Trophoblast cell (in vitro differentiated cells and primary cell): ENCODE measurements around the gene ST3GAL2.
A peak's percentile ranks its signal among the peaks of the same experiment; 100 is the strongest.

Experiments
- DNase-seq, 2 donors: peaks; one replicate each; pipeline ENCODE4 v3.0.0-alpha.2; 2016
- H2AFZ ChIP-seq: 2 replicates; pipeline ENCODE4 v1.6.1; 2013; ENCODE audit warnings: low read length, moderate library complexity, mild to moderate bottlenecking; ENCODE audit not compliant: insufficient read depth, poor library complexity
- H2AK5ac ChIP-seq: 2 replicates; pipeline ENCODE4 v1.6.1; 2013; ENCODE audit warnings: mild to moderate bottlenecking, low read length
- H2BK120ac ChIP-seq: 2 replicates; pipeline ENCODE4 v1.6.1; 2013; ENCODE audit warnings: low read length, mild to moderate bottlenecking, moderate library complexity; ENCODE audit not compliant: insufficient read depth, poor library complexity
- H2BK12ac ChIP-seq: 2 replicates; pipeline ENCODE4 v1.6.1; 2013; ENCODE audit warnings: mild to moderate bottlenecking, low read length, moderate library complexity
- H2BK5ac ChIP-seq: 2 replicates; pipeline ENCODE4 v1.6.1; 2013; ENCODE audit warnings: low read length, low read depth, moderate library complexity, mild to moderate bottlenecking; ENCODE audit not compliant: poor library complexity
- H3K14ac ChIP-seq: 2 replicates; pipeline ENCODE4 v1.6.1; 2013; ENCODE audit warnings: mild to moderate bottlenecking, low read length
- H3K18ac ChIP-seq: 2 replicates; pipeline ENCODE4 v1.6.1; 2013; ENCODE audit warnings: mild to moderate bottlenecking, low read length
- H3K23ac ChIP-seq: 2 replicates; pipeline ENCODE4 v1.6.1; 2013; ENCODE audit warnings: low read length
- H3K27ac ChIP-seq: 2 replicates; pipeline ENCODE4 v1.5.1; 2013; ENCODE audit warnings: low read depth, mild to moderate bottlenecking, inconsistent platforms, low read length, moderate library complexity
- H3K27me3 ChIP-seq: 2 replicates; pipeline ENCODE4 v1.6.1; 2013; ENCODE audit warnings: inconsistent platforms, mild to moderate bottlenecking, low read length, moderate library complexity; ENCODE audit not compliant: insufficient read depth
- H3K36me3 ChIP-seq, 2 experiments: 1 replicate in 1 of 2; 2 replicates in 1 of 2; pipeline ENCODE4 v1.6.1; 2013; ENCODE audit warnings: low read length in 2 of 2, mild to moderate bottlenecking in 2 of 2, moderate library complexity in 1 of 2; ENCODE audit not compliant: insufficient read depth in 2 of 2, control insufficient read depth in 1 of 2
- H3K4ac ChIP-seq: 2 replicates; pipeline ENCODE4 v1.6.1; 2013; ENCODE audit warnings: low read depth, mild to moderate bottlenecking, low read length, moderate library complexity
- H3K4me1 ChIP-seq, 2 experiments: 1 replicate in 1 of 2; 2 replicates in 1 of 2; pipeline ENCODE4 v1.6.1; 2013; ENCODE audit warnings: low read length in 2 of 2, mild to moderate bottlenecking in 2 of 2, moderate library complexity in 1 of 2; ENCODE audit not compliant: insufficient read depth in 2 of 2, control insufficient read depth in 1 of 2
- H3K4me2 ChIP-seq: 2 replicates; pipeline ENCODE4 v1.6.1; 2013; ENCODE audit warnings: inconsistent platforms, mild to moderate bottlenecking, low read length, moderate library complexity
- H3K4me3 ChIP-seq: 2 replicates; pipeline ENCODE4 v1.5.1; 2013; ENCODE audit warnings: mild to moderate bottlenecking, low read depth, low read length, inconsistent platforms
- H3K79me1 ChIP-seq: one replicate; pipeline ENCODE4 v1.6.1; 2013; ENCODE audit warnings: low read length
- H3K79me2 ChIP-seq: 2 replicates; pipeline ENCODE4 v1.6.1; 2013; ENCODE audit warnings: low read length, mild to moderate bottlenecking; ENCODE audit not compliant: control insufficient read depth, insufficient read depth, poor library complexity
- H3K9ac ChIP-seq: 2 replicates; pipeline ENCODE4 v1.6.1; 2013; ENCODE audit warnings: mild to moderate bottlenecking, low read length
- H3K9me3 ChIP-seq: 2 replicates; pipeline ENCODE4 v1.6.1; 2013; ENCODE audit warnings: low read depth, mild to moderate bottlenecking, control low read depth, inconsistent platforms, low read length; ENCODE audit not compliant: insufficient read depth
- H4K12ac ChIP-seq: 2 replicates; pipeline ENCODE4 v1.6.1; 2013; ENCODE audit warnings: low read depth, mild to moderate bottlenecking, low read length, moderate library complexity
- H4K8ac ChIP-seq: 2 replicates; pipeline ENCODE4 v1.6.1; 2013; ENCODE audit warnings: low read depth, mild to moderate bottlenecking, low read length, moderate library complexity
- H4K91ac ChIP-seq: one replicate; pipeline ENCODE4 v1.6.1; 2013; ENCODE audit warnings: low read depth, mild to moderate bottlenecking, low read length, moderate library complexity
- WGBS: extraction: QIAGEN DNeasy Blood & Tissue Kit; methylation state at CpG from one replicate; pipeline ENCODE4 v1.1.7; 2013; ENCODE audit warnings: missing lambda C conversion rate; ENCODE audit not compliant: insufficient read length, insufficient coverage; ENCODE audit errors: extremely low coverage; 5-methylcytosine and 5-hydroxymethylcytosine counted together

The ST3GAL2 gene

DNA sequence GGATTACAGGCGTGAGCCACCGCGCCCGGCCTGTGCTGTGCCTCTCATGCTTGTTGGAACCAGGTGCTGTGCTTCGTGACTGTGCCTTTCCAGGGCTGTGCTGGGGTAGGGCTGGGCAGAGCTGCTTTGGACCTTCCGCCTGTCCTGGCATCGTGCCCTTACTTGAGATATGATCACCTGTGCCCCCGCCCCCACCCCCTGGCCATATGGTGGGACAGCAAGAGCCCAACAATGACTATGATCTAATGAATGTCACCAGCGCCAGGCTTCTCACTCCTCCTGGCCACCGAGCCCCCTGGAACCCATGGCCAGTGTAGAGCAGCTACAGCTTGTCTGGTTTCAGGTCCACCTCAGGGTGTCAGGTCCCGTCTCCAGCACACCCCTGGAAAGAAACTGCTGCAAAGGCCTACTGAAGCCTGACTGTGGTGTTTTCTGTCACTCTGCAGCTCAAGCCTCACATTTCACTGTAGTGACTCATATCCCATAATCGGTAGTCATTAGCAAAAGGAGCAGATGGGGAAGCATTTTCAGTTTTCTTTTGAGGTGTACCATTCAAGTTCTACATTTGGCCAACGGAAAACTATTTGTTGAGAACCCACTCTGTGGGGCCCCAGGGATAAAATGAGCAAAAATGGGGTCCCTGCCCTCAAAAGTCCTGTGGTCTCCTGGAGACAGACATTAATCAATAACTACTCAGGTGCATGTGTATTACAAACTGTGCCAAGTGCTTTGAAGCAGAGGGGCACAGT lies 37.5 kb upstream of the ST3GAL2 start:
- no CpG with 5 or more reads among the region's 13 CpGs for WGBS
- no peak overlapping the region for H3K23ac ChIP-seq

DNA sequence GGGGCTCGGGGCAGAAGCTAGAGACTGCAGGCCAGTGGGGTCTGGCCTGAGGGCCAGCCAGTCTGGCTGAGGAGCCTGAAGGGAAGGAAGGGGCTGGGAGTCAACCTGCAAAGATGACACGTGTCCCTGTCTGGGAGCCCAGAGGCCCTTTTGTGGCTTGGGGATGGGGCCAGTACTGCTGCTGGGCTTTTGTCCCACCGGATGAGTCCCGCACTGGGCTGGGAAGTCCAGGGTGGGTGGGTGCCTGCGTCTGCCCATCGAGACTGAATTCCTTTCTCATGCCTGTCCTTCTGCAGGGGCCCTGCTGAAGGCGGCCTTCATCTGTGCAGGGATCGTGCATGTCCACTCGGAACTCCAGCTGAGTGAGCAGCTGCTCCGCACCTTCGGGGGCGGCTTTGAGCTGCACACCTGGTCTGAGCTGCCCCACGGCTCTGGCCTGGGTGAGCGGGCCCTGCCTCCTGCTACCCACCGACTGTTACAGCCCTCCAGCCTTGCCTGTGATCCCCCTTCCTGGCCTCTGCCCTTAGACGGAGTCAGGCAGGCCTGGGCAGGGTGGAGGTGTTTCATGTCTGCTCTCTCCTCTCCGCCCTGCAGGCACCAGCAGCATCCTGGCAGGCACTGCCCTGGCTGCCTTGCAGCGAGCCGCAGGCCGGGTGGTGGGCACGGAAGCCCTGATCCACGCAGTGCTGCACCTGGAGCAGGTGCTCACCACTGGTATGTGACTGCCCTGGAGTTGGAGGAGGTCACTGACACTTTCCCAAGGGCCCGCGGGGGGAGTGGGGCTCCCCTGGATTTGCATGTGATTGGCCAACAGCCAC lies 36.4 kb upstream of the ST3GAL2 start:
- Histone ChIP-seq H2AFZ (no peak overlapping the region), H2AK5ac (peak overlapping the region; percentile 15), H3K9me3 (no peaks in the 10 kb centered on the region), H3K79me2 (no peaks in the 10 kb centered on the region), H3K27me3 (no peaks in the 10 kb centered on the region), H3K4ac (no peak overlapping the region), H3K18ac (no peak overlapping the region), H4K8ac (no peak overlapping the region), H3K79me1 (no peaks in the 10 kb centered on the region), H2BK12ac (no peak overlapping the region), H2BK5ac (no peak overlapping the region), H3K4me1 (peaks cover 20 to 24% of the 10 kb centered on the region in 2 experiments), H3K36me3 (peaks cover 21% of the 10 kb centered on the region in 2 experiments), H3K14ac (no peak overlapping the region), H4K12ac (no peak overlapping the region), H3K4me3 (no peak overlapping the region), H3K9ac (no peak overlapping the region), H3K27ac (no peak overlapping the region), H2BK120ac (no peak overlapping the region), H3K23ac (no peak overlapping the region), H4K91ac (peak overlapping the region; percentile 21), H3K4me2 (no peak overlapping the region)
- no CpG with 5 or more reads among the region's 24 CpGs for WGBS
- DNase-seq = peak in 1 of 2 donors; percentile 54

More for the DNA sequence above, 37.5 kb upstream of the ST3GAL2 start:
- H3K27ac ChIP-seq = peak overlapping the region; percentile 23
- no peak overlapping the region for H2BK5ac ChIP-seq
- no peak overlapping the region for H2AK5ac ChIP-seq
- no peak overlapping the region for H3K14ac ChIP-seq
- peak in 1 of 2 donors; percentile 42 for DNase-seq
- no peak overlapping the region for H4K91ac ChIP-seq
- H3K36me3 ChIP-seq = peaks cover 33% of the 10 kb centered on the region in 2 experiments
- no peak overlapping the region for H2BK12ac ChIP-seq
- H4K8ac ChIP-seq = no peak overlapping the region
- H3K79me1 ChIP-seq = no peaks in the 10 kb centered on the region
- H4K12ac ChIP-seq = no peak overlapping the region
- no peak overlapping the region for H3K9ac ChIP-seq
- no peak overlapping the region for H2BK120ac ChIP-seq
- peaks cover 1% of the 10 kb centered on the region for H3K9me3 ChIP-seq
- no peak overlapping the region for H3K4ac ChIP-seq
- H3K4me3 ChIP-seq = no peak overlapping the region
- H3K4me1 ChIP-seq = peaks cover 20 to 21% of the 10 kb centered on the region in 2 experiments
- H3K79me2 ChIP-seq = no peaks in the 10 kb centered on the region
- H3K27me3 ChIP-seq = no peaks in the 10 kb centered on the region
- peak overlapping the region; percentile 27 for H3K4me2 ChIP-seq
- no peak overlapping the region for H3K18ac ChIP-seq
- no peak overlapping the region for H2AFZ ChIP-seq

DNA sequence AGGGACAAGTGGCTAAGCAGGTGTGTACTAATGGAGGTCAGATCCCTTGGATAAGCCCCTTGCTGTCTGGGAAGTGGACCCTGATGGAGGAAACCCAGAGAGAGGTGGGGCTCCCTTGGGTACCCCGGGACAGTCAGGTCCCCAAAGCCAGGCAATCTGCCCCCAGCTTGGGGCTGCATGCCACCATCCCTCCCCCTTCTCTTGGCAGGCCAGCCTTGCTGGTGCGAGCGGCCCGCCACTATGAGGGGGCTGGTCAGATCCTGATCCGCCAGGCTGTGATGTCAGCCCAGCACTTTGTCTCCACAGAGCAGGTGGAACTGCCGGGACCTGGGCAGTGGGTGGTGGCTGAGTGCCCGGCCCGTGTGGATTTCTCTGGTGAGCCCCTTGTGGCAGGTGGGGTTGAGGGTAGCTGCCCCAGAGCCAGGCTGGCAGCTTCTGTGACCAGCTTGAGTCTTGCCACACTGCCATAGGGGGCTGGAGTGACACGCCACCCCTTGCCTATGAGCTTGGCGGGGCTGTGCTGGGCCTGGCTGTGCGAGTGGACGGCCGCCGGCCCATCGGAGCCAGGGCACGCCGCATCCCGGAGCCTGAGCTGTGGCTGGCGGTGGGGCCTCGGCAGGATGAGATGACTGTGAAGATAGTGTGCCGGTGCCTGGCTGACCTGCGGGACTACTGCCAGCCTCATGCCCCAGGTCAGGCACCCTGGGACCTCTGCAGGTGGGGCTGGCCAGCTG lies 35.6 kb upstream of the ST3GAL2 start:
- DNase-seq = no peak
- WGBS = no CpG with 5 or more reads among the region's 22 CpGs
- Histone ChIP-seq H3K27me3 (no peaks in the 10 kb centered on the region), H2BK12ac (no peak overlapping the region), H3K14ac (no peak overlapping the region), H3K79me1 (no peaks in the 10 kb centered on the region), H4K91ac (peak overlapping the region; percentile 21), H3K27ac (no peak overlapping the region), H2AFZ (no peak overlapping the region), H2AK5ac (peak overlapping the region; percentile 16), H3K9me3 (no peaks in the 10 kb centered on the region), H3K18ac (no peak overlapping the region), H3K4ac (no peak overlapping the region), H3K4me2 (no peak overlapping the region), H3K9ac (no peak overlapping the region), H3K23ac (no peak overlapping the region), H3K4me1 (peaks cover 20 to 24% of the 10 kb centered on the region in 2 experiments), H2BK5ac (no peak overlapping the region), H4K8ac (no peak overlapping the region), H4K12ac (no peak overlapping the region), H3K36me3 (peaks cover 13% of the 10 kb centered on the region in 2 experiments), H3K79me2 (no peaks in the 10 kb centered on the region), H2BK120ac (no peak overlapping the region), H3K4me3 (no peak overlapping the region)
